ENCODE results near the gene C20orf204. TPM values are rescaled to one million over a fixed set of nuclear protein-coding genes. Genes with fewer than 3 reads are reported as not detected.
A peak's percentile ranks its signal among the peaks of the same experiment; 100 is the strongest.

C20orf204 gene
- total RNA-seq, 3 donors from 2014 or later (not counting 1 experiment from before 2014, with no cell fraction given), result 4.3 to 5.5 (median 5.3) TPM

DNA sequence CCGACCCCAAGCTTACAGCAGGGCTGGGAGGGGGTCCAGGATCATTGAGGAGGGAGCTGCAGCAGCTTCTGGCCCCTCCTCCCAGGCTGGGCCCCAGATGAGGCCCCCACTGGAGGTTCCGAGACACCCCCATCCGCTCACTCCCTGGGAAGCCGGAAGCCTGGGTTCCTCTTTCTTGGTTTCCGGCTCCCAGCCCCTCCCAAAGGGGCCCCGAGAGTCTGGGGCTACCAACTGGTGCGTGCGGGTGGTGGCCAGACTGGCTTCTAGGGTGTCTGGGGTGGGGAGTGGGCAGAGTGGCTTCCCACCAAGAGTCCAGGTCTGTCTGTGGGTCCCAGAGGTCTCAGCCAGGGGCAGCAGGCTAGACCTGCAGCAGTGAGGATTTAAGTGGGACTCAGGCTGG is 41.1 kb downstream of the C20orf204 start:
- Mint-ChIP-seq H3K27ac (peak overlapping the region; percentile 41 to 92), H3K4me1 (peaks cover 16 to 50% of the 10 kb centered on the region in 2 donors), H3K4me3 (peak overlapping the region; percentile 90), H3K9me3 (no peaks in the 10 kb centered on the region), H3K36me3 (no peaks in the 10 kb centered on the region), H3K27me3 (ENCODE audit: low read depth in 2 of 2) (no peaks in the 10 kb centered on the region)
- H3K27ac ChIP-seq (ENCODE audit: low read length), result peak overlapping the region; percentile 69
- no peaks in the 10 kb centered on the region for H3K9me3 ChIP-seq (ENCODE audit: control insufficient read depth, insufficient read depth, low read length)
- peaks cover 37% of the 10 kb centered on the region for H3K36me3 ChIP-seq (ENCODE audit: control insufficient read depth, insufficient read depth, low read length)
- DNase-seq (peak in 1 of 2 donors; percentile 55), ATAC-seq (no peak)
- peaks cover 51% of the 10 kb centered on the region for H3K4me1 ChIP-seq (ENCODE audit: control insufficient read depth, insufficient read depth, low read length)
- H3K27me3 ChIP-seq (ENCODE audit: control insufficient read depth, insufficient read depth, low read length), result no peaks in the 10 kb centered on the region
- intact Hi-C loops (cut with micrococcal nuclease), result no loop called here
- H3K4me3 ChIP-seq (ENCODE audit: low read length), result peak overlapping the region; percentile 75
- 10% methylated on average over 8 of the region's 8 CpGs for WGBS (ENCODE audit: insufficient coverage)
- TF ChIP-seq, protein P1, sequence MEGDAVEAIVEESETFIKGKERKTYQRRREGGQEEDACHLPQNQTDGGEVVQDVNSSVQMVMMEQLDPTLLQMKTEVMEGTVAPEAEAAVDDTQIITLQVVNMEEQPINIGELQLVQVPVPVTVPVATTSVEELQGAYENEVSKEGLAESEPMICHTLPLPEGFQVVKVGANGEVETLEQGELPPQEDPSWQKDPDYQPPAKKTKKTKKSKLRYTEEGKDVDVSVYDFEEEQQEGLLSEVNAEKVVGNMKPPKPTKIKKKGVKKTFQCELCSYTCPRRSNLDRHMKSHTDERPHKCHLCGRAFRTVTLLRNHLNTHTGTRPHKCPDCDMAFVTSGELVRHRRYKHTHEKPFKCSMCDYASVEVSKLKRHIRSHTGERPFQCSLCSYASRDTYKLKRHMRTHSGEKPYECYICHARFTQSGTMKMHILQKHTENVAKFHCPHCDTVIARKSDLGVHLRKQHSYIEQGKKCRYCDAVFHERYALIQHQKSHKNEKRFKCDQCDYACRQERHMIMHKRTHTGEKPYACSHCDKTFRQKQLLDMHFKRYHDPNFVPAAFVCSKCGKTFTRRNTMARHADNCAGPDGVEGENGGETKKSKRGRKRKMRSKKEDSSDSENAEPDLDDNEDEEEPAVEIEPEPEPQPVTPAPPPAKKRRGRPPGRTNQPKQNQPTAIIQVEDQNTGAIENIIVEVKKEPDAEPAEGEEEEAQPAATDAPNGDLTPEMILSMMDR (IDR thresholded peaks at IDR 0.05), result no peak

DNA sequence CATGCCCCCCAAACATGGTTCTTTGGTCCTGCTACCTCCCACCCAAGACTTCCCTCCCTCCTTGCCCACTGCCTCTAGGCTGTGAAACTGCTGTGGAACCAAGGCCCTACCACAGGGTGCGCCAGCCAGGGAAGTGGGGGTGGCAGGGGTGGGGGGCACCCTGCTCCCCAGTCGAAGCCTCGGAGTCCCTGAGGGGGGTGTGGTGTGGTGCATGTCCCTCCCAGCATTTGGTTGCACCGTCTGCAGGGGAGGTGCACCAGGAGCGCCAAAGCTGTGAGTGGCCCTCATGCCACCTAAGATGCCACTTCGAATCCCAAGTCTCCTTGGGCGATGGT is 41.5 kb downstream of the C20orf204 start:
- Histone ChIP-seq H3K9me3 (ENCODE audit: control insufficient read depth, insufficient read depth, low read length) (no peaks in the 10 kb centered on the region), H3K27me3 (ENCODE audit: control insufficient read depth, insufficient read depth, low read length) (no peaks in the 10 kb centered on the region), H3K36me3 (ENCODE audit: control insufficient read depth, insufficient read depth, low read length) (peaks cover 34% of the 10 kb centered on the region), H3K4me3 (ENCODE audit: low read length) (peak overlapping the region; percentile 75), H3K27ac (ENCODE audit: low read length) (peak overlapping the region; percentile 69), H3K4me1 (ENCODE audit: control insufficient read depth, insufficient read depth, low read length) (peaks cover 55% of the 10 kb centered on the region)
- H3K4me1 Mint-ChIP-seq, result peaks cover 16 to 50% of the 10 kb centered on the region in 2 donors
- H3K36me3 Mint-ChIP-seq, result no peaks in the 10 kb centered on the region
- DNase-seq, result no peak
- WGBS (ENCODE audit: insufficient coverage), result 1% methylated on average over 7 of the region's 7 CpGs
- peak overlapping the region; percentile 90 for H3K4me3 Mint-ChIP-seq
- H3K27ac Mint-ChIP-seq, result peak overlapping the region; percentile 82 to 92
- intact Hi-C loops (cut with micrococcal nuclease), result no loop called here
- TF ChIP-seq, protein P1 (IDR thresholded peaks at IDR 0.05), result no peak
- no peaks in the 10 kb centered on the region for H3K27me3 Mint-ChIP-seq (ENCODE audit: low read depth in 2 of 2)
- ATAC-seq, result peak in 1 of 3 donors; percentile 0
- no peaks in the 10 kb centered on the region for H3K9me3 Mint-ChIP-seq

DNA sequence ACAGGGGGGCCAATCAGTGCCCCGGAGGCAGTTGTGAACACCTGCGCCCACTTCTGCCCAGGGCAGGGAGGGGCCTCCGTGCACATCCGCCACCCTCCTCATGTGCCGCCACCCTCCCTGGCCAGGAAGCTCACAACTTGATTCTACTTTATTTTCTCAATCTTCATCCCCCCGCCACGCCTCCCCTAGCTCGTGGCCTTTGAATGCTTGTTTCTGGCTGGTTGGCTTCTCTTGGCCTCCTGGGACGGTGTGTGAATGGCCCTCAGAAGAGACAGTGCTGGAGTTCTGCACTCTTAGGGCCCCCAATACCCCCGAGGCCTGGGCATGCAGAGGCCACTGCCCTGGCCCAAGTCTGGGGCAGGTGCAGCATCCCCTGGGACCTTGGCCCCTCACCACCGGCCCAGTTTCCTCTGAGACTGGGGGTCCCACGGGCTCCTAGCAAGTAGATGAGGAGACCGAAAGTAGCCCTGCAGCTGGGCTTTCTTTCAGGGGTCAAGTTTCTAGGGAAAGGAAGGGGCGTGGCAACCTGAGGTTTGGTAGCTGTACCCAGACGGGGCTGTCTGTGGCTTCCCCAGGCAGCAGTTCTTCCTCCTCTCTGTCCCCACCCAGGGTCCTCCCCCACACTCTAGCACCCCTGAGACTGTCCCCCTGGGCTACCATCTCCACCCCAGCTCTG is 42.0 kb downstream of the C20orf204 start:
- DNase-seq (peak in 1 of 2 donors; percentile 83), ATAC-seq (peak; percentile 50 to 55 (median 53))
- Histone ChIP-seq H3K4me3 (ENCODE audit: low read length) (peak overlapping the region; percentile 75), H3K4me1 (ENCODE audit: control insufficient read depth, insufficient read depth, low read length) (peaks cover 60% of the 10 kb centered on the region), H3K36me3 (ENCODE audit: control insufficient read depth, insufficient read depth, low read length) (peaks cover 29% of the 10 kb centered on the region), H3K27ac (ENCODE audit: low read length) (peak overlapping the region; percentile 69), H3K27me3 (ENCODE audit: control insufficient read depth, insufficient read depth, low read length) (no peaks in the 10 kb centered on the region), H3K9me3 (ENCODE audit: control insufficient read depth, insufficient read depth, low read length) (no peaks in the 10 kb centered on the region)
- TF ChIP-seq, protein P1 (IDR thresholded peaks at IDR 0.05), result no peak
- H3K4me1 Mint-ChIP-seq, result peaks cover 18 to 54% of the 10 kb centered on the region in 2 donors
- intact Hi-C loops (cut with micrococcal nuclease), result no loop called here
- H3K27ac Mint-ChIP-seq, result peak overlapping the region; percentile 82 to 92
- no peaks in the 10 kb centered on the region for H3K36me3 Mint-ChIP-seq
- no peaks in the 10 kb centered on the region for H3K9me3 Mint-ChIP-seq
- H3K27me3 Mint-ChIP-seq (ENCODE audit: low read depth in 2 of 2), result no peaks in the 10 kb centered on the region
- H3K4me3 Mint-ChIP-seq, result peak overlapping the region; percentile 90
- 0% methylated on average over 15 of the region's 15 CpGs for WGBS (ENCODE audit: insufficient coverage)

DNA sequence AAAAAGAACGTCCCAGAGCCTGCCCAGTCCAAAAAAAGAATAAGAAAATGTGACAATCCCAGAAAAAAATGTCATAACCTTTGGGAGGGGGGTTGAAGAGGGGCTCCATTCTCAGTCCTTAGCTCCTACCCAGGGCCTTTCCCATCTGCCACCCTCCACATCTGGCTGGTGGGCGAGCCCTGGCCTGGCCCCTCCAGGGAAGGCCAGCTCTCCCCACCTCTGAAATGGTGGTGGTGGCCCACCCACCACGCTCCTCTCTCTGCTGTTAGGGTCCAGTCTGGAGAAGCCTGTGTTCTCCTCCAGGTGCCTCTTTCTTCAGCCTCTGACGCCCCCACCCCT is 42.9 kb downstream of the C20orf204 start:
- intact Hi-C loops (cut with micrococcal nuclease), result no loop called here
- Histone ChIP-seq H3K27ac (ENCODE audit: low read length) (peak overlapping the region; percentile 69), H3K9me3 (ENCODE audit: control insufficient read depth, insufficient read depth, low read length) (no peaks in the 10 kb centered on the region), H3K4me1 (ENCODE audit: control insufficient read depth, insufficient read depth, low read length) (peaks cover 65% of the 10 kb centered on the region), H3K4me3 (ENCODE audit: low read length) (peak overlapping the region; percentile 75), H3K36me3 (ENCODE audit: control insufficient read depth, insufficient read depth, low read length) (peaks cover 21% of the 10 kb centered on the region), H3K27me3 (ENCODE audit: control insufficient read depth, insufficient read depth, low read length) (no peaks in the 10 kb centered on the region)
- H3K27ac Mint-ChIP-seq, result peak overlapping the region; percentile 82 to 92
- no peaks in the 10 kb centered on the region for H3K36me3 Mint-ChIP-seq
- peaks cover 21 to 58% of the 10 kb centered on the region in 2 donors for H3K4me1 Mint-ChIP-seq
- no peak for ATAC-seq
- H3K27me3 Mint-ChIP-seq (ENCODE audit: low read depth in 2 of 2), result no peaks in the 10 kb centered on the region
- no peak for DNase-seq
- TF ChIP-seq, protein P1 (IDR thresholded peaks at IDR 0.05), result no peak
- 0% methylated on average over 4 of the region's 4 CpGs for WGBS (ENCODE audit: insufficient coverage)
- H3K4me3 Mint-ChIP-seq, result peak overlapping the region; percentile 90
- no peaks in the 10 kb centered on the region for H3K9me3 Mint-ChIP-seq
